H54 (cell line): ENCODE results near the gene HS3ST2.

ENCODE experiments used
- DNase-seq: peaks from one replicate; pipeline ENCODE4 v3.0.0; 2011; ENCODE audit warnings: low spot score, mixed read lengths; ENCODE audit not compliant: insufficient read length
- FAIRE-seq: peaks from 3 replicates; lab custom pipeline; 2011; peaks lifted over from hg19 to GRCh38; lab: Jason Lieb, UNC
- POLR2A ChIP-seq: IDR thresholded peaks from 2 replicates; pipeline ENCODE4 v1.6.1; 2011; ENCODE audit warnings: low read depth, mild to moderate bottlenecking, low read length

The HS3ST2 gene

GRCh38 chr16:22941970-22942501 is 128.1 kb downstream of the HS3ST2 start:
- TF ChIP-seq POLR2A: no peak
- FAIRE-seq (no peak), DNase-seq (no peak)

- no peak for FAIRE-seq
- DNase-seq: no peak
- no peak for TF ChIP-seq POLR2A
These were observed 128.8 kb downstream of the HS3ST2 start for GRCh38 chr16:22942811-22943210.

GRCh38 chr16:22945361-22945760 is 131.4 kb downstream of the HS3ST2 start:
- FAIRE-seq (no peak), DNase-seq (no peak)
- TF ChIP-seq POLR2A: no peak

GRCh38 chr16:22946433-22946832 is 132.5 kb downstream of the HS3ST2 start:
- no peak for DNase-seq
- no peak for TF ChIP-seq POLR2A
- FAIRE-seq: no peak

- DNase-seq: no peak
- no peak for FAIRE-seq
- TF ChIP-seq POLR2A: no peak
These were observed 134.2 kb downstream of the HS3ST2 start for GRCh38 chr16:22948058-22948602.

GRCh38 chr16:22948603-22949368 is 134.8 kb downstream of the HS3ST2 start:
- TF ChIP-seq POLR2A: no peak
- FAIRE-seq (no peak), DNase-seq (peak; percentile 56)

- no peak for FAIRE-seq
- DNase-seq: no peak
- no peak for TF ChIP-seq POLR2A
These were observed 141.6 kb downstream of the HS3ST2 start for GRCh38 chr16:22955461-22956070.

- DNase-seq (no peak), FAIRE-seq (no peak)
- TF ChIP-seq POLR2A: no peak
These were observed 147.2 kb downstream of the HS3ST2 start for GRCh38 chr16:22961206-22961605.

- no peak for TF ChIP-seq POLR2A
- FAIRE-seq: no peak
These were observed 148.9 kb downstream of the HS3ST2 start for GRCh38 chr16:22962905-22963304.

More at GRCh38 chr16:22962905-22963304, 148.9 kb downstream of the HS3ST2 start:
- DNase-seq: no peak
